DMS 273 treated with DMSO at 0.1 percent for 48 hours (cell line): ENCODE results near the gene ANKRD17.

Source experiments
- DNase-seq: peaks from one replicate; lab custom pipeline; 2025; lab: John Stamatoyannopoulos, UW

Gene ANKRD17

DNA sequence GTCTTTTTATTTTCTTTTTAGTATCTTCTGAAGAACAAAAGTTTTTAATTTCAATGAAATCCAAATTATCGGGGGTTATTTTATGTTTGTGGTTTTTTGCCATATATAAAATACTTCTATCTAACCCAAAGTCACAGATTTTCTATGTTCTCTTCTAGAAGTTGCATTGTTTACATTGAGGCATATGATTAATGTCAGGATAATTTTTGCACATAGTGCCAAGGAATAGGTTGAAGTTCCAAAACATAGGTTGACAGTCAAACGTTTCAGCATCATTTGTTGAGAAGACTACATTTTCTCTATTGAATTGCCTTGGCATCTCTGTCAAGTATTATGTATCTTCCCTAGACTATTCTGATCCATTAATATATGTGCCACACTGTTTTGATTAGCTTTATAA, 64.5 kb downstream of the ANKRD17 start:
- no peak for DNase-seq

DNA sequence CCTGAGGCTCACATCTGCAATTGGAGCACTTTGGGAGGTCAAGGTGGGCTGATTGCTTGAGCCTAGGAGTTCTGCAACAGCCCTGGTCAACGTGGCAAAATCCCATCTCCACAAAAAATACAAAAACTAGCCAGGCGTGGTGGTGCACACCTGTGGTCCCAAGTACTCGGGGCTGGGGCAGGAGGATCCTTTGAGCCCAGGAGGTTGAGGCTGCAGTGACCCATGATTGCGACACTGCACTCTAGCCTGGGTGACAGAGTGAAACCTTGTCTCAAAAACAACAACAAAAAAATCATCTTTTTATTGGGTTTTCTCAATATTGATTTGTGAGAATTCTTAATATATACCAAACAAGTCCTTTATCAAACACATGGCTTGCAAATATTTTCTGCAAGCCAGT, 64.9 kb downstream of the ANKRD17 start:
- no peak for DNase-seq

DNA sequence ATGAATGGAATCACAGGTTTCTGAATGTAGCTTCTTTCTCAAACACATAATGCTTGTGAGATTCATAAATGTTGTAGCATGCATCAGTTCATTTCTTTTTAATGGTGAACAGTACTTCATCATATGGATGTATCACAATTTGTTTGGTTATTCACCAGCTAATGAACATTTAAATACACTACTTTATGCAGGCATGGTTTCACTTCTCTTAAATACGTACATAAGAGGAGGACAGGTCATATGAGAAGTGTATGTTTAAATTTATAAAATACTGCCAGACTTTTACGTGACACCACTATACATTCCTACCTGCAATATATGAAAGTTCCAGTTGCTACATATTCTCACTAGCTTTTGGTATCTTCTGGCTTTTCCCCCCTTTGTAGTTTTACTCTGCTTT, 65.4 kb downstream of the ANKRD17 start:
- DNase-seq: no peak

DNA sequence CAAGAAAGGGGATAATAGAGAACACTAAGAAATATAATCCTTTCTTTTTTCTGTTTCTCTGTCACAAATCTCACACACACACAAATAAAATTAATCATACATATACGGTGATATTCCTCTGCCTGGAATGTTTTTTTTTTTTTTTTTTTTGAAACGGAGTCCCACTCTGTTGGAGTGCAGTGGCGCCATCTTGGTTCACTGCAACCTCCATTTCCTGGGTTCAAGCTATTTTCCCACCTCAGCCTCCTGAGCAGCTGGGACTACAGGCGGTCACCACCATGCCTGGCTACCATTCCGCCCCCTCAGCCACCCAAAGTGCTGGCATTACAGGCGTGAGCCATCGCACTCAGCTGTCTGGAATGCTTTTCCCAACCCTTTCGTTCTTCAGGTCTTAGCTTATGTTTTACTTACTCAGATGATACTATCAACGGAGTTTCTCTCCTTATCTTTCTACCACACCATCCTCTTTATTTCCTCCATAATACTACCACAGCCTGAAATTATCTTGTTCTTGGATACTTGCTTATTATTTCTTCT, 69.3 kb downstream of the ANKRD17 start:
- DNase-seq: no peak

DNA sequence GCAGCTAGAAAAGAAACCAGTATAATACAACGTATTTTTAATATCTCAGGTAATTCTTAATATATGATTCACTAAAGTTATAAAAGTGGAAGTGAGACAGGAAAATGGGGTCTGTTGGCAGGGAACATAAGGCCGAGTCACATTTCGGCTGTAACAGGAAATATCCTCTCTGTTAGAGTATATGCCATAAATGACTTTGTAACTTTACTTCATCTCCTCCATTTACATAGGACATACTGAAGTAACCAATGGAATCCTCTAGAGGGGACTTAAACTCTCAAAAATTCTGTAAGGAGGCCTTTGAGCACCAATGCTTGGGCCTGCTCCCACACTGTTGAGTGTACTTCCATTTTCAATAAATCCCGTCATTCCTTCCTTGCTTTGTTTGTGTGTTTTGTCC, 71.3 kb downstream of the ANKRD17 start:
- DNase-seq: no peak

DNA sequence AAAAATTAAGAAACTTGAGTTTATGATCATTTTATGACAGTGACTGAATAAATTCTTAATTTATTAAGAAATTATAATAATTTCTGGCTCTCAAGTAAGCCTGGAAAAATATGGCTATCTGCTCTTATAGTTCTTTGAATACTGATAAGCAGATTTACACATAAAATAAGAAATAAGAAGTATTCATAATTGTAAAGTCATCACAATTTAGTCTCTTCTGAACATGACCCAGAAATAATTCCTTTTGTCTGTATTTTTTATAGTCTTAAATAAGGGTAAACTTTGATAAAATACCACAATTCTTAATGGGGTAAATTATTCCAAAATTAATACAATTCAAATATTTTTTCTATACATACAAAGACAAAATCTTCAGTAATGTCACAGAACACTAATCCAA, 72.7 kb downstream of the ANKRD17 start:
- DNase-seq: no peak

DNA sequence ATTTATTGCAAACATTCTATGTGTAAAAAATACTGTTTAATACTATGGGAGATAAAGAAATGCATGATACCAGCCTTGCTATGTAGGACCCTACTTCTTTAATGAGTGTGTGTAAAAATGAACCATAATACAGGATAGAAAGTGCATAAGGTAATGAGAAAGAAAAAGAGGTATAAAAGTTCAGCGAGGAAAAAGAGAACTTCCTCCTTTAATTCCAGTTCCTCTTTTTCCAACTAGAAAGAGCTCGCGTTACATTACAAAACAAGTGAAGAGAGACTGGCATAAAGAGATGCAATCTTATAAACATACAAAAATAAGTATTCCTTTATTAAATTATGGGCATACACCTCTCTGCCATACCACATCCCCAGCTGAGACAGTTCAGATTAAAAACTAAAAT, 77.4 kb downstream of the ANKRD17 start:
- no peak for DNase-seq

DNA sequence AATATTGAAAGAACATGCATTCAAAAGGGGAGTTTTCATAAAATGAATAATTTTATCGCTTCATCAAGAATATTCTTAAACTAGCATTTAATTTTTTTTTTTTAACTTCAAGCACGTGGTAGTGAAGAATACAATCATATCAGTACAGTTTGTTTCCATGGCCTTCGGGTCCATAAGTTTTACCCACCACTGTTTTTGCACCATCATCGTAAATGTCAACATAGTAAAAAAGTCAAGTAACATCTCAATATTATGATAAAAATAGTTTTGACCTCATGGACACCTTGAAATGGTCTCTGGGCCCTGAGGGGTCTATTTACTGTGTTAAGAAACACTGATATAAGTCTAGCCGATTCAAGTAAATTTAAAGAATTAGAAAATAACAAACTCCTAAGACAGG, 80.2 kb downstream of the ANKRD17 start:
- DNase-seq: no peak

DNA sequence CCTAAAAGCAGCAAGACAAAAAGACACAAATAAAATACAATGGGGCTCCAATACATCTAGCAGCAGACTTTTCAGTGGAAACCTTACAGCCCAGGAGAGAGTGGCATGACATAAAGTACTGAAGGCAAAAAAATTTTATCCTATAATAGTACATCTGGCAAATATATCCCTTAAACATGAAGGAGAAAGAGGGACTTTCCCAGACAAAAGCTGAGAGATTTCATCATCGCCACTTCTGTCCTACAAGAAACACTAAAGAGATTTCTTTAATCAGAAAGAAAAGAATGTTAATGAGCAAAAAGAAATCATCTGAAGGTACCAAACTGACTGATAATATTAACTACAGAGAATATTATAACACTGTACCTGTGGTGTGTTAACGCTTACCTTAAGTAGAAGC, 86.4 kb downstream of the ANKRD17 start:
- no peak for DNase-seq

DNA sequence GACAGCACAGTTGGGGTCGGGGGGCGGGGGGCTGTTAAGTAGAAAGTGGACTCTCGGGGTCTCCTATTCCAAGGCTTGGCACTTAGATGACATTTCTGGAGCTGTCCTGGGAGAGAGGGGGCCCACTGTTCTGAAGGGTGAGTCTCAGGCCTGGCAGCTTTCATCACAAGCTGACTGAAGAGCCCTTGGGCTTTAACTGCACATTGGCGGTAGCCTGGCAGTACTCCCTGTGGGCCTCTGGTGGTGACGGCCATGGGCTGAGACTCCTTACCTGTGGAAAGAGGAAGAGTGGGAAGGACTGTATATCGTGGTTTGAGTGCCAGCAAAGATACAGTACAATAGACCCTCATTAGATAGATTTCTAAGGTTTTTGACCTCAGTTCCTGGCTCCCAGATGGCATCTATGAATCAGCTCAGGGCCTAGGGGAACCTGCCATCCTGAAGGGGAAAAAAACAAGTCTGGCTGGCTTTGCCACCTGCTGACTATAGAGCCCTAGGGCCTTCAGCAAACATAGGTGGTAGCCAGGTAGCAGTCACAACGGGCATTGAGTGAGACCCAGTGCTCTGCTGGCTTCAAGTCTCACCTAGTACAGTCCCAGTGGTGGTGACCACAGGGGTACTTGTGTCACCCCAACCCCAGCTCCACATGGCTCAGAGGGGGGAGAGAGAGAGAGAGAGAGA, 87.9 kb downstream of the ANKRD17 start:
- DNase-seq: no peak

DNA sequence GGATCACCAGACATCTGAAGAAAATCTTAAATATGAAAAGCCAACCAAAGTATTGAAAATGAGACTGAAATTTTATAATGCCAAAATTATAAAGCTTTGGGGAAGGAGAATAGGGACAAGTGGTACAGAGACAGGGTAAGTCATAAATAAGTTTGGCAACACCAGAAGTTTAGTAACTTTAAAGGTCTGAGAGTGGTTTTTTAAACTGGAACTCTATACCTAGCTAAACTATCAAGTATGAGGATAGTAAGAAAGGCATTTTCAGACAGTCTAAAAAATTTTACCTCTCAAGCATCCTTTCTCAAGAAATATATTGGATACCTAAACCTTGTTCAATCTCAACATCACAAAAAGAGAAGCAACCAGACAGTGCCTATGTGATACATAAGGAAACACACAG, 92.4 kb downstream of the ANKRD17 start:
- no peak for DNase-seq

DNA sequence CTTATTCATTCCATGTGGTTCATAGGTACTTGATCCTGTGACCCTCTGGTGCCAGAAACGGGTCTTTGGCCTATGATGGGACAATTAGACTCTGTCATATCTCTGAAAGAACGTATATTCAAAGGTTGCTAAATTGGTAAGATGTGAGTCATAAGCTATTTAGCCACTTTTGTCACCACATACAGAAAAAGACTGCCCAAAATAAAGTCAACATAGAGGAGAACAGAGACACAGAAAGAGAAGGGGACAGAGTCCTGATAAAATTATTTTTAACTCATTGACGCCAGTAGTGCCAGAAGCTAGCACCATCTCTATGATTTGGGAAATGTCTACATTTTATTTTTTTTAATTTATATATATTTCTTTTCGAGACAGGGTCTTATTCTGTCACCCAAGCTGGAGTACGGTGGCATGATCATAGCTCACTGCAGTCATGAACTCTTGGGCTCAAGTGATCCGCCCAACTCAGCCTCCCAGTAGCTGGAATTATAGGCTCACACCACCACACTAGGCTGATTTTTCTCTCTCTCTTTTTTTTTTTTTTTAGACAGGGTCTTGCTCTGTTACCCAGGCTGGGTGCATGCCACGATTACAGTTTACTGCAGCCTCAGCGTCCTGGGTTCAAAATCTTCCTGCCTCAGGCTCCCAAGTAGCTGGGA, 96.9 kb downstream of the ANKRD17 start:
- no peak for DNase-seq

DNA sequence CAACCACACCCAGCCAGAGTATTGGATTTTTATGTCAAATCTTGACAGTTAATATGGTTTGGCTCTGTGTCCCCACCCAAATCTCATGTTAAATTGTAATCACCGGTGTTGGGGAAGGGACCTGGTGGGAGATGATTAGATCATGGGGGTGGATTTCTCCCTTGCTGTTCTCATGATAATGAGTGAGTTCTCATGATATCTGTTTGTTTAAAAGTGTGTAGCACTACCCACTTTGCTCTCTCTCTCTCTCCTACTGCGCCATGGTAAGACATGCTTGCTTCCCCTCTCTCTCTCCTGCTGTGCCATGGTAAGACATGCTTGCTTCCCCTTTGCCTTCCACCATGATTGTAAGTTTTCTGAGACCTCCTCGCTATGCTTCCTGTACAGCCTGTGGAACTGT, 102.2 kb downstream of the ANKRD17 start:
- DNase-seq: no peak

DNA sequence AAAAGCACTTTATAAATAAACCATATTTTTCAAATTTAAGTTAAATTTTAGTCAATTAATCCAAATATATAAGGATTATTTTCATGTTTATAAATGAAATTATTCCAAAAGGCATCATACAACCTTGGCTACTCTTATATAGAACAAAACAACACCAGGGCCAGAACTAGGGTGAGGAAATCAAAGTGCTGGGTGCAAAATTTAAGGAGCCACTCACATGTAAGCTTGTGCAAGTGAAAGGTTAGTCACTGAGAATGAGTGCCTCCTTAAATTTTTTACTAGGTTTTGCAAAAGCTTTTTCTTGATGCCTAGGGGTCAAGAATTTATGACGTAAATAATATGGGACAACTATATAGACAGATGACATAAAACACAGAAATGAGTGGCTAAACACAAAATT, 105.7 kb downstream of the ANKRD17 start:
- DNase-seq: no peak

DNA sequence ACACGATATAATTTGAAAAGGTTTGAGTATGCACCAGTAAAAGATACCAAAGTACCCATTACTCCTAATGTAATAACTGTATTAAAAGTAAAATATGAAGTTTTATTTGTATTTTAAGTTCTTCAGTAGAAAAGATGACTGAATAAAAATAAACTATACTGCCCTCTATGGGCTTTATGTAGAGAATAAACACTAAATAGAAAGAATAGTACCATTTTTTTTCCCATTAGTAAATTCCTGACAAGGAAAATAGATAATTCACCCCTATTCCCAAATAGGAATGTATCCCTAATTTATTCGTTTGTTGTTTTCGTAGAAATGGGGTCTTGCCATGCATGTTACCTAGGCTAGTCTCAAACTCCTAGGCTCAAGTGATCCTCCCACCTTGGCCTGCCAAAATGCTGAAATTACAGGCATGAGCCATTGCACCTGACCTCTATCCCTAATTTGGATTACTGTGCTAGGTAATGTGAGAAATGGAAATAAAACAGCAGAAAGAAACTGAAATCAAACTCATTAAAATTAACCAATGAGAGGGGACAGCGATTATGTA, 115.5 kb downstream of the ANKRD17 start:
- no peak for DNase-seq

DNA sequence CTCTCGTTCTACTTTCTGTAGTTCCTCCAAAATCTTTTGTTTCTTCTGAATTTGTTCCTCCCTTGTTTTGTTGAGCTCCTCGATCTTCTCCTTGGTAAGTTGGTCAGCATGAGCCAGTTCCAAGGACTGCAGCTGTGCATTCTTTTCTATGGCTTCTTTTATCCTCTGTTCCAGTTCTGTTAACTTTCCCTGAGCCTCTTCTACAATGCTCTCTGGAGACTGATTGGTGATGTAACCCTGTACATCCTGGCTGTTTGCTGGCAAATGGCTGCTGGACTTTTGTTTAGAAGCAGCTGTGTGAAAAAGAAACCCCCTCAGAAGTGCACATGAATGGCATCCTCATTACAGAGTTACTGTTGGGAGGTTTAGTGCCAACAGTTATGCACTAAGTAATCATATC, 118.6 kb downstream of the ANKRD17 start:
- no peak for DNase-seq

DNA sequence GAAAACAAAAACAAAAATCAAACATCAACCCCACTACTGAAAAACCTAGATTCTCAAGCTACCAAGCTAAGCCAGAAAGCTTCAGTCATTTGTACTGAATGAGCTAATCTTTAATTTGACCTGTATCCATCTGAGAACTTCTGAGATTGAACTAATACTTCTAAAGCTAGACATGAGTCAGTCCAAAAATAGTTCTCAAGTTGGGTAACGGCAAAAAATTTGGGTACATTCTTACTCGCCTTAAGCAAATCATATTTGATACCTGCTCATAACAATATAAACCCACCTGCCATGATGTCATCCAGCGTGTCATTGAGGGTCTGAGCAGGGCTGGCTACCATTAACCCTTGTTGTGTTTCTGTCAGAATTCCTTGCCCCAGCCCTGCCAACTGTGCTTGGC, 119.4 kb downstream of the ANKRD17 start:
- DNase-seq: no peak

DNA sequence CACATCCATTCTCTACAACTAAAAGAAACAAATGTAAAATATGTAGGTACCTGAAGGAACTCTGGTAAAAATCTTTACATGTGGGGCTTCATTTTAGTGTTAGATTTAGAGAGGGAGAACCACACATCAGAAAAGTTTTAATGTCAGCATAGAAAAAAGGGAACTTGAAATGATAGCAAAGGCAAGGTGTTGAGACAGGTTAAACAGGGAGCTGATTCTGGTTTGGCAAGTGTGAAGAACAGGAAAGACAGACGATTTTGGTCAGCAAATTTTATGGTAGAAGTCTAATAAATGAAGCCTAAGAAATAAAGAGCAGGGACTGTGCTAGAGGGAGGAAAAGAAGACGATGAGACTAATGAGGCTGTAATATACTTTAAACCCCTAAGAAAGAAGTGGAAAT, 121.5 kb downstream of the ANKRD17 start:
- no peak for DNase-seq

DNA sequence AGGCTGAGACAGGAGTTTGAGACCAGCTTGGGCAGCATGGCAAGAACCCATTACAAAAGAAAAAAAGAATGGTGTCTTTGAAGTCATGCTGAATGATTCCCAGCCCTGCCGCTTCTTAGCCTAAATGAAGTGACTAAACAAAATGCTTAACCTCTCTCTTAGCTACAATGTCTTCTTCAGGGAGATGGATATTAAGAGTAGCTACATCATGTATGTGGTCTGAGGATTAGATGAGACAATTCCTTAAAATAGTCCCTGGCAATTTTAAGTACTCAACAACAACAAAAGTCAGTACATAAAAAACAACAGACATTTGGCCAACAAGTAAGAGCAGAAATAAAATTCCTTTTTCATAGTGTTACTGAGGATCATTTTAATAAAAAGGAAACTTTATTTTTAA, 124.8 kb downstream of the ANKRD17 start:
- no peak for DNase-seq

DNA sequence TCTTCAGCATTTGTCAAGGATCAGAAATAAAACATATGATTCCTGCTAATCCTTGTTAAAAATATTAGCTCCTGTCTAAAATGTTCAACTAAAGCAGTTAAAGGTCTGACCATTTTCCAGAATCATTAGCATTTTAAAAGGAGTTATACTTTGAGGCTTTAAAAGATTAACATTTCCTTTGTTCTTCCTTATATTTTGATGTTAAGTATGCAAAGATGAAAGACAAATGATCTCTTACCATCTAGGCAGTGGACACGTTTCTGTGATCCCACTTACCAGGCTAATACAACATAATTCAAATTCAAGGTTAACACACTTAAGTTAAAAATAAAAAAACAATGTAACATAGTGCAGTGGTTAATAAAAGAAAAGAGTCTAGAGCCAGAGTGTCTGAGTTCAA, 127.3 kb downstream of the ANKRD17 start:
- no peak for DNase-seq

DNA sequence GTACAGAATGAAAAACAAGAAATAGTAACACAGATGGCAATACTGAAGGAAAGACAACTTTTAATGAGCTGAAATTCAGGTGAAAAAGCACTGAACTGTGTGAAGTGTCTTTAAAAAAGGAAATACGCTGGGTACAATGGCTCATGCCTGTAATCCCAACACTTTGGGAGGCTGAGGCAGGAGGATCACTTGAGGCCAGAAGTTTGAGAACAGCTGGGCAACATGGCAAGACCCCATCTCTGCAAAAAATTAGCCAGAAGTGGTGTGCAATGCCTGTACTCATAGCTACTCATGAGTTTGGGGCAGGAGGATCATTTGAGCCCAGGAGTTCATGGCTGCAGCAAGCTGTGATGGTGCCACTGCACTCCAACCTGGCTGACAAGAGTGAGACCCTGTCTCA, 129.3 kb downstream of the ANKRD17 start:
- DNase-seq: no peak

DNA sequence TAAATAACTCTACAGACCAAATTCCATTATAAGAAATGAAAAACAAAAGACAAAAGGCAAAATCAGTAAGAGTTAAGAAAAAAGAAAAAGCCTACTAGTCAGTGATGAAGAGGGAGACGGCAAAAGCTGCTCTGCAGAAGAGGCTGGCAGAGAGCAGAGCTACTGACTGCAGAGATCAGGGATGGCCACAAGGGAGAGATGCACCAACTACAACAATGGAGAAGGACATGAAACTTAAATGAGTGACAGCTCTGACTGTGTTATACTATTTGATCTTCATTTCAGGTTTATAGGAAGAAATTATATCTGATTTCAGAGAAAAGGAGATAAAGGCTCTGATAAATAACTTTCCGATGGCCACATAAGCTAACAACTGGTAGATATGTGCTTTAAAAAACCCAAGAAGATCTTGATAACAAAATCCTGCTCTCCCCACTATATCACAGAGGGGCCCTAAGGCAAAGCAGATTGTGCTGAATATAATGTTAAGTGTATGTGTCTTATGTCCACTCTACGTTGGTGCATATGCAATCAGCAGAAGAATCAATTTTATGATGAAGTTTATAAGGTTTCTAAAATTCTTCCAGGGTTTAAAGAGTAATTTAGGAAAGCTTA, 130.7 kb downstream of the ANKRD17 start:
- no peak for DNase-seq

DNA sequence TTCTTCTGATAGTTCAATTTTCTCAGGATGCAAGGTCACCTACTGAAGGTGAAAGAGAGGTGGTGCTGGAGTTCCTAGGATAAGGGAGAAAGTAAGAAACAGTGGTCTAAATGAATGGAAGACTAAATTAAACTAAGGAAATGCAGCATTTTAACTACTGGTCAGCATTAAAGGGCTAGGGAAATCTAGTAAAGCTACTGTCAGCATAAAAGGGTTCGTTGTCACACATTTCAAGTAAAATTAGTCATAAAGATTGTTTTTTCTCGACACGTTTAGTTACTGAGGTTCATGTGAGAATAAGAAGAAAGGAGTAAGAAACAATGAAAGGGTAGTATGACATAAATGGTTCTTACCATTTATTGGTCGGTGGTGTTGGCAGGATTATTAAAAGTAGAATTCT, 149.1 kb downstream of the ANKRD17 start:
- DNase-seq: no peak
